GM19035 (cell line): ENCODE results near the gene SPOCK2.
"Not testable (repeated sequence)": the region's sequence is repeated elsewhere in the genome, so short reads cannot be mapped to it uniquely, and the experiment has no call there.

Experiments
- ATAC-seq: cut with Tn5 transposase; IDR thresholded peaks from one replicate; pipeline ENCODE4 v1.9.1; 2021; ENCODE audit not compliant: unreplicated experiment

The SPOCK2 gene

GRCh38 chr10:72108830-72109635 is 20.7 kb upstream of the SPOCK2 start:
- no peak for ATAC-seq

GRCh38 chr10:72108004-72108370 is 19.6 kb upstream of the SPOCK2 start:
- not testable (repeated sequence) for ATAC-seq

GRCh38 chr10:72107325-72108003 is 19.1 kb upstream of the SPOCK2 start:
- ATAC-seq = no peak

GRCh38 chr10:72106896-72107295 is 18.5 kb upstream of the SPOCK2 start:
- no peak for ATAC-seq

- ATAC-seq = no peak
Observed at GRCh38 chr10:72106154-72106849, 18.0 kb upstream of the SPOCK2 start.

- ATAC-seq = no peak
Observed at GRCh38 chr10:72105710-72106109, 17.4 kb upstream of the SPOCK2 start.

GRCh38 chr10:72105098-72105475 is 16.7 kb upstream of the SPOCK2 start:
- ATAC-seq = no peak

- ATAC-seq = no peak
Observed at GRCh38 chr10:72104472-72105097, 16.2 kb upstream of the SPOCK2 start.

GRCh38 chr10:72099600-72099921 is 11.2 kb upstream of the SPOCK2 start:
- no peak for ATAC-seq

- ATAC-seq = no peak
Observed at GRCh38 chr10:72098836-72099599, 10.7 kb upstream of the SPOCK2 start.

GRCh38 chr10:72098301-72098835 is 10.0 kb upstream of the SPOCK2 start:
- ATAC-seq = no peak

- no peak for ATAC-seq
Observed at GRCh38 chr10:72097448-72098300, 9.3 kb upstream of the SPOCK2 start.

GRCh38 chr10:72096115-72097000 is 8.0 kb upstream of the SPOCK2 start:
- ATAC-seq = no peak

GRCh38 chr10:72095195-72095594 is 6.8 kb upstream of the SPOCK2 start:
- ATAC-seq = no peak

GRCh38 chr10:72094574-72094973 is 6.2 kb upstream of the SPOCK2 start:
- ATAC-seq = no peak

GRCh38 chr10:72093450-72093849 is 5.1 kb upstream of the SPOCK2 start:
- ATAC-seq = no peak

GRCh38 chr10:72092987-72093386 is 4.6 kb upstream of the SPOCK2 start:
- ATAC-seq = no peak

- no peak for ATAC-seq
Observed at GRCh38 chr10:72092171-72092924, 4.0 kb upstream of the SPOCK2 start.
